HepG2 (cell line): Measurements from ENCODE around the gene PGC. TPM values are rescaled to one million over a fixed set of nuclear protein-coding genes. Genes with fewer than 3 reads are reported as not detected.

ENCODE experiments used
- DNMT1 ChIP-seq: sonication (generic); formaldehyde crosslinking; IDR thresholded peaks from 2 replicates; pipeline ENCODE4 v1.5.1; 2020; ENCODE audit warnings: mild to moderate bottlenecking, missing genetic modification reagents
- FOXO1 ChIP-seq: sonication (generic); formaldehyde crosslinking; IDR thresholded peaks from 2 replicates; pipeline ENCODE4 v1.4.0; 2020; ENCODE audit warnings: missing genetic modification reagents
- MXD4 ChIP-seq: IDR thresholded peaks from 2 replicates; pipeline ENCODE4 v1.6.1; 2016; ENCODE audit warnings: mild to moderate bottlenecking, missing biosample characterization, missing genetic modification reagents
- NR2F6 ChIP-seq, 2 experiments: IDR thresholded peaks; 2 replicates each; pipeline ENCODE4 v1.6.1; 2016; ENCODE audit warnings: antibody characterized with exemption in 1 of 2, mild to moderate bottlenecking in 1 of 2
- ZBTB7A ChIP-seq: sonication (generic); formaldehyde crosslinking; IDR thresholded peaks from 2 replicates; pipeline ENCODE4 v1.8.0; 2022; ENCODE audit warnings: mild to moderate bottlenecking, missing genetic modification reagents
- ZFP36 ChIP-seq: fragments of 150-350 bp; IDR thresholded peaks from 2 replicates; pipeline ENCODE4 v1.6.1; 2018; ENCODE audit warnings: borderline replicate concordance, low read length, low read depth; ENCODE audit not compliant: partially characterized antibody
- ZSCAN22 ChIP-seq: sonication (generic); formaldehyde crosslinking; IDR thresholded peaks from 2 replicates; pipeline ENCODE4 v1.4.0; 2020; ENCODE audit warnings: mild to moderate bottlenecking, missing genetic modification reagents
- polyA plus RNA-seq, 8 experiments: library from polyadenylated mRNA; depleted of rRNA in 3 of 8; stranded (reverse) in 7 of 8; unstranded in 1 of 8; fragments of >200 nt; fragmentation: Illumina TruSeq in 4 of 8; extraction: Trizol in 4 of 8; gene quantifications; 2 replicates each; pipeline versions ENCODE4 v1.2.1 to v1.2.3, GENCODE V29; 2011 to 2016; ENCODE audit warnings: low read depth in 4 of 8, missing spikeins in 1 of 8, mixed read lengths in 1 of 8; ENCODE audit not compliant: insufficient read depth in 1 of 8
- total RNA-seq, 5 experiments: library from RNA; depleted of rRNA; stranded (reverse); fragments of >200 nt; fragmentation: Illumina TruSeq; extraction: Trizol; gene quantifications; 2 replicates each; pipeline ENCODE4 v1.2.3, GENCODE V29; 2016; ENCODE audit warnings: low read depth in 1 of 5
- TF ChIP-seq, protein P1 (sequence below): sonication (generic); formaldehyde crosslinking; IDR thresholded peaks from 2 replicates; pipeline ENCODE4 v1.5.1; 2020; ENCODE audit warnings: mild to moderate bottlenecking, missing genetic modification reagents, moderate library complexity
- TF ChIP-seq, protein P2 (sequence below), 2 experiments: sonication (generic) in 1 of 2; formaldehyde crosslinking in 1 of 2; IDR thresholded peaks; 2 replicates each; pipeline versions ENCODE4 v1.5.1 to v1.6.1; 2011 to 2020; ENCODE audit warnings: borderline replicate concordance in 1 of 2, low read depth in 1 of 2, low read length in 1 of 2, mild to moderate bottlenecking in 1 of 2, missing genetic modification reagents in 1 of 2, moderate library complexity in 1 of 2
- TF ChIP-seq, protein P3 (sequence below): IDR thresholded peaks from 2 replicates; pipeline ENCODE4 v1.6.1; 2012; ENCODE audit warnings: low read length, improper control_type of control experiment
- TF ChIP-seq, protein P4 (sequence below): sonication (generic); formaldehyde crosslinking; conservative IDR thresholded peaks from 2 replicates; pipeline ENCODE4 v1.5.0; 2020; ENCODE audit warnings: missing genetic modification reagents
- TF ChIP-seq, protein P5 (sequence below): sonication (generic); formaldehyde crosslinking; conservative IDR thresholded peaks from 2 replicates; pipeline ENCODE4 v1.4.0; 2020; ENCODE audit warnings: missing genetic modification reagents
- TF ChIP-seq, protein P6 (sequence below): sonication (generic); formaldehyde crosslinking; conservative IDR thresholded peaks from 2 replicates; pipeline ENCODE4 v1.4.0; 2020; ENCODE audit warnings: missing genetic modification reagents

Gene PGC
- total and polyA plus RNA-seq, 2 of the 13 experiments (the other 11 are each of a cell fraction or from before 2014, with no cell fraction given) = 426 to 502 TPM

DNA sequence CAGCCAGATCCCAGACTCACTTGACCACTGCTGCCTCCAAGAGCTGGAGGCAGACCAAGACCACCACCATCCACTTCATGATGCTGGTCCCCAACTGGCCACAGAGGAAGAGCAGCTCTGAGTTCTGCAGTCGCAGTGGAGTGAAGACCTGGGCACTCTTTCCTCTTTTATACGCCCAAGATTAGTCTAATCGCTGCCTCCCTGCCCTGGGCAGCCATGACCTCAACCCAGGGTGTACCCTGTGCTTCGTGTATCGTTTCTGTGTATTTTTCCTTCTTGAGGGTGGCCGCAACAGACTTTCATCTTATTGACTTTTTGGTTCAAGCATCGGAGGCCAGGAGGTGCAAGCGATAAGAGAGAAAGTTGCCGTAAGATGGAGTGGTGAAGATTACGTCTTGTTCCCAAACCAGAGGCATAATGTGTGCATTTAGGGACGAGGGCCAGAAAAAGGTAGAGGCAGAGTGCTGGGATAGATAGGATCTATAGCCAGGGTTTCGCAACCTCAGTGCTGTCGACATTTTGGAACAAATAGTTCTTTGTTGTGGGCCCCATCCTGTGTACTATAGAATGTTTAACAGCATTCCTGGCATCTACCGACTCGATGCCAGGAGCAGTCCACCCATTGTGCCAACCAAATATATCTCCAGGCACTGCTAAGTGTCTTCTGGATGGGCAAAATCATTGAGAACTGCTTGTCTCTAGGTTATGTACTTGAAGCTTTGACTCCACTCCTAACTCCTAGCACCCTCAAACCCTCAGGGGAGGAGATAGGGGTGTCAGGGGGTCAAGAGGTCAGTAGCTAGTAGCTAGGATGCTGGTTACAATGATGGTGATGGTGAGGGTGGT is at the start of gene PGC (continued):
- TF ChIP-seq, protein P1, sequence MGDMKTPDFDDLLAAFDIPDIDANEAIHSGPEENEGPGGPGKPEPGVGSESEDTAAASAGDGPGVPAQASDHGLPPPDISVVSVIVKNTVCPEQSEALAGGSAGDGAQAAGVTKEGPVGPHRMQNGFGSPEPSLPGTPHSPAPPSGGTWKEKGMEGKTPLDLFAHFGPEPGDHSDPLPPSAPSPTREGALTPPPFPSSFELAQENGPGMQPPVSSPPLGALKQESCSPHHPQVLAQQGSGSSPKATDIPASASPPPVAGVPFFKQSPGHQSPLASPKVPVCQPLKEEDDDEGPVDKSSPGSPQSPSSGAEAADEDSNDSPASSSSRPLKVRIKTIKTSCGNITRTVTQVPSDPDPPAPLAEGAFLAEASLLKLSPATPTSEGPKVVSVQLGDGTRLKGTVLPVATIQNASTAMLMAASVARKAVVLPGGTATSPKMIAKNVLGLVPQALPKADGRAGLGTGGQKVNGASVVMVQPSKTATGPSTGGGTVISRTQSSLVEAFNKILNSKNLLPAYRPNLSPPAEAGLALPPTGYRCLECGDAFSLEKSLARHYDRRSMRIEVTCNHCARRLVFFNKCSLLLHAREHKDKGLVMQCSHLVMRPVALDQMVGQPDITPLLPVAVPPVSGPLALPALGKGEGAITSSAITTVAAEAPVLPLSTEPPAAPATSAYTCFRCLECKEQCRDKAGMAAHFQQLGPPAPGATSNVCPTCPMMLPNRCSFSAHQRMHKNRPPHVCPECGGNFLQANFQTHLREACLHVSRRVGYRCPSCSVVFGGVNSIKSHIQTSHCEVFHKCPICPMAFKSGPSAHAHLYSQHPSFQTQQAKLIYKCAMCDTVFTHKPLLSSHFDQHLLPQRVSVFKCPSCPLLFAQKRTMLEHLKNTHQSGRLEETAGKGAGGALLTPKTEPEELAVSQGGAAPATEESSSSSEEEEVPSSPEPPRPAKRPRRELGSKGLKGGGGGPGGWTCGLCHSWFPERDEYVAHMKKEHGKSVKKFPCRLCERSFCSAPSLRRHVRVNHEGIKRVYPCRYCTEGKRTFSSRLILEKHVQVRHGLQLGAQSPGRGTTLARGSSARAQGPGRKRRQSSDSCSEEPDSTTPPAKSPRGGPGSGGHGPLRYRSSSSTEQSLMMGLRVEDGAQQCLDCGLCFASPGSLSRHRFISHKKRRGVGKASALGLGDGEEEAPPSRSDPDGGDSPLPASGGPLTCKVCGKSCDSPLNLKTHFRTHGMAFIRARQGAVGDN (CRISPR knock-in tag) = peak; percentile 72
- TF ChIP-seq, protein P2, sequence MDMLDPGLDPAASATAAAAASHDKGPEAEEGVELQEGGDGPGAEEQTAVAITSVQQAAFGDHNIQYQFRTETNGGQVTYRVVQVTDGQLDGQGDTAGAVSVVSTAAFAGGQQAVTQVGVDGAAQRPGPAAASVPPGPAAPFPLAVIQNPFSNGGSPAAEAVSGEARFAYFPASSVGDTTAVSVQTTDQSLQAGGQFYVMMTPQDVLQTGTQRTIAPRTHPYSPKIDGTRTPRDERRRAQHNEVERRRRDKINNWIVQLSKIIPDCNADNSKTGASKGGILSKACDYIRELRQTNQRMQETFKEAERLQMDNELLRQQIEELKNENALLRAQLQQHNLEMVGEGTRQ (IDR thresholded peaks at IDR 0.05; ENCODE audit: low read depth, low read length) = no peak
- TF ChIP-seq, protein P2 (CRISPR knock-in tag; IDR thresholded peaks at IDR 0.05; ENCODE audit: borderline replicate concordance) = no peak
- TF ChIP-seq ZSCAN22 (CRISPR knock-in tag) = no peak
- TF ChIP-seq DNMT1 (CRISPR knock-in tag) = no peak
- peak; percentile 94 for TF ChIP-seq NR2F6 (IDR thresholded peaks at IDR 0.05)
- TF ChIP-seq NR2F6 (CRISPR knock-in tag; IDR thresholded peaks at IDR 0.05) = peak; percentile 88
- no peak for TF ChIP-seq ZBTB7A
- TF ChIP-seq FOXO1 (CRISPR knock-in tag) = peak; percentile 92
- TF ChIP-seq MXD4 (CRISPR knock-in tag) = no peak
- TF ChIP-seq, protein P3, sequence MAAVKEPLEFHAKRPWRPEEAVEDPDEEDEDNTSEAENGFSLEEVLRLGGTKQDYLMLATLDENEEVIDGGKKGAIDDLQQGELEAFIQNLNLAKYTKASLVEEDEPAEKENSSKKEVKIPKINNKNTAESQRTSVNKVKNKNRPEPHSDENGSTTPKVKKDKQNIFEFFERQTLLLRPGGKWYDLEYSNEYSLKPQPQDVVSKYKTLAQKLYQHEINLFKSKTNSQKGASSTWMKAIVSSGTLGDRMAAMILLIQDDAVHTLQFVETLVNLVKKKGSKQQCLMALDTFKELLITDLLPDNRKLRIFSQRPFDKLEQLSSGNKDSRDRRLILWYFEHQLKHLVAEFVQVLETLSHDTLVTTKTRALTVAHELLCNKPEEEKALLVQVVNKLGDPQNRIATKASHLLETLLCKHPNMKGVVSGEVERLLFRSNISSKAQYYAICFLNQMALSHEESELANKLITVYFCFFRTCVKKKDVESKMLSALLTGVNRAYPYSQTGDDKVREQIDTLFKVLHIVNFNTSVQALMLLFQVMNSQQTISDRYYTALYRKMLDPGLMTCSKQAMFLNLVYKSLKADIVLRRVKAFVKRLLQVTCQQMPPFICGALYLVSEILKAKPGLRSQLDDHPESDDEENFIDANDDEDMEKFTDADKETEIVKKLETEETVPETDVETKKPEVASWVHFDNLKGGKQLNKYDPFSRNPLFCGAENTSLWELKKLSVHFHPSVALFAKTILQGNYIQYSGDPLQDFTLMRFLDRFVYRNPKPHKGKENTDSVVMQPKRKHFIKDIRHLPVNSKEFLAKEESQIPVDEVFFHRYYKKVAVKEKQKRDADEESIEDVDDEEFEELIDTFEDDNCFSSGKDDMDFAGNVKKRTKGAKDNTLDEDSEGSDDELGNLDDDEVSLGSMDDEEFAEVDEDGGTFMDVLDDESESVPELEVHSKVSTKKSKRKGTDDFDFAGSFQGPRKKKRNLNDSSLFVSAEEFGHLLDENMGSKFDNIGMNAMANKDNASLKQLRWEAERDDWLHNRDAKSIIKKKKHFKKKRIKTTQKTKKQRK = no peak
- TF ChIP-seq, protein P4, sequence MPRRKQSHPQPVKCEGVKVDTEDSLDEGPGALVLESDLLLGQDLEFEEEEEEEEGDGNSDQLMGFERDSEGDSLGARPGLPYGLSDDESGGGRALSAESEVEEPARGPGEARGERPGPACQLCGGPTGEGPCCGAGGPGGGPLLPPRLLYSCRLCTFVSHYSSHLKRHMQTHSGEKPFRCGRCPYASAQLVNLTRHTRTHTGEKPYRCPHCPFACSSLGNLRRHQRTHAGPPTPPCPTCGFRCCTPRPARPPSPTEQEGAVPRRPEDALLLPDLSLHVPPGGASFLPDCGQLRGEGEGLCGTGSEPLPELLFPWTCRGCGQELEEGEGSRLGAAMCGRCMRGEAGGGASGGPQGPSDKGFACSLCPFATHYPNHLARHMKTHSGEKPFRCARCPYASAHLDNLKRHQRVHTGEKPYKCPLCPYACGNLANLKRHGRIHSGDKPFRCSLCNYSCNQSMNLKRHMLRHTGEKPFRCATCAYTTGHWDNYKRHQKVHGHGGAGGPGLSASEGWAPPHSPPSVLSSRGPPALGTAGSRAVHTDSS = no peak
- TF ChIP-seq, protein P5, sequence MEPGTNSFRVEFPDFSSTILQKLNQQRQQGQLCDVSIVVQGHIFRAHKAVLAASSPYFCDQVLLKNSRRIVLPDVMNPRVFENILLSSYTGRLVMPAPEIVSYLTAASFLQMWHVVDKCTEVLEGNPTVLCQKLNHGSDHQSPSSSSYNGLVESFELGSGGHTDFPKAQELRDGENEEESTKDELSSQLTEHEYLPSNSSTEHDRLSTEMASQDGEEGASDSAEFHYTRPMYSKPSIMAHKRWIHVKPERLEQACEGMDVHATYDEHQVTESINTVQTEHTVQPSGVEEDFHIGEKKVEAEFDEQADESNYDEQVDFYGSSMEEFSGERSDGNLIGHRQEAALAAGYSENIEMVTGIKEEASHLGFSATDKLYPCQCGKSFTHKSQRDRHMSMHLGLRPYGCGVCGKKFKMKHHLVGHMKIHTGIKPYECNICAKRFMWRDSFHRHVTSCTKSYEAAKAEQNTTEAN (CRISPR knock-in tag) = peak; percentile 80; the same call in 1 of the 2 replicates
- no peak for TF ChIP-seq ZFP36
- TF ChIP-seq, protein P6, sequence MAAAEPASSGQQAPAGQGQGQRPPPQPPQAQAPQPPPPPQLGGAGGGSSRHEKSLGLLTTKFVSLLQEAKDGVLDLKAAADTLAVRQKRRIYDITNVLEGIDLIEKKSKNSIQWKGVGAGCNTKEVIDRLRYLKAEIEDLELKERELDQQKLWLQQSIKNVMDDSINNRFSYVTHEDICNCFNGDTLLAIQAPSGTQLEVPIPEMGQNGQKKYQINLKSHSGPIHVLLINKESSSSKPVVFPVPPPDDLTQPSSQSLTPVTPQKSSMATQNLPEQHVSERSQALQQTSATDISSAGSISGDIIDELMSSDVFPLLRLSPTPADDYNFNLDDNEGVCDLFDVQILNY (CRISPR knock-in tag) = no peak
